AG09309 (cell line): ENCODE data around the gene SLC12A7.
"Not testable (repeated sequence)": the region's sequence is repeated elsewhere in the genome, so short reads cannot be mapped to it uniquely, and the experiment has no call there.

ENCODE experiments used
- DNase-seq: peaks from one replicate; pipeline ENCODE4 v3.0.0-alpha.2; 2010; ENCODE audit warnings: low read depth
- H3K4me3 ChIP-seq: 2 replicates; pipeline ENCODE4 v1.5.1; 2011; ENCODE audit warnings: mild to moderate bottlenecking, low read depth, low read length, moderate library complexity; ENCODE audit not compliant: control insufficient read depth
- TF ChIP-seq, protein P1 (sequence below): IDR thresholded peaks from 2 replicates; pipeline ENCODE4 v1.5.1; 2011; ENCODE audit warnings: mild to moderate bottlenecking, low read depth, low read length, inconsistent platforms; ENCODE audit not compliant: insufficient read depth, control insufficient read depth; ENCODE audit errors: missing control alignments

SLC12A7 gene

DNA sequence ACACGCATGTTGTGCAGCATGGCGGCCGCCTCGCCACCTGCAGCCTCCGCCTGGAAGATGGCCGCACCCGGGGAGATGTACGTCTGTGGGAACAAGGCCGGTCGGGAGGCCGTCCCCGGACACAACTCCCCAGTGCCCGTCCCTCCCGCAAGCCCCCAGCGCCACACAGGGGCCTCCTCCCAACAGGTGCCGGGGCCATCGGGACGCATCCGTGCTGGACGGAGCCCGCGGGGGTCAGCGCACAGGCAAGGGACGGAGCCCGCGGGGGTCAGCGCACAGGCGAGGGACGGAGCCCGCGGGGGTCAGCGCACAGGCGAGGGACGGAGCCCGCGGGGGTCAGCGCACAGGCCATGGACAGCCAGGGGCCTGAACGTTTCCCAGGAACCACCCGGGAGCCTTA lies 26.5 kb downstream of the SLC12A7 start:
- DNase-seq: no peak
- no peak overlapping the region for H3K4me3 ChIP-seq
- TF ChIP-seq, protein P1, sequence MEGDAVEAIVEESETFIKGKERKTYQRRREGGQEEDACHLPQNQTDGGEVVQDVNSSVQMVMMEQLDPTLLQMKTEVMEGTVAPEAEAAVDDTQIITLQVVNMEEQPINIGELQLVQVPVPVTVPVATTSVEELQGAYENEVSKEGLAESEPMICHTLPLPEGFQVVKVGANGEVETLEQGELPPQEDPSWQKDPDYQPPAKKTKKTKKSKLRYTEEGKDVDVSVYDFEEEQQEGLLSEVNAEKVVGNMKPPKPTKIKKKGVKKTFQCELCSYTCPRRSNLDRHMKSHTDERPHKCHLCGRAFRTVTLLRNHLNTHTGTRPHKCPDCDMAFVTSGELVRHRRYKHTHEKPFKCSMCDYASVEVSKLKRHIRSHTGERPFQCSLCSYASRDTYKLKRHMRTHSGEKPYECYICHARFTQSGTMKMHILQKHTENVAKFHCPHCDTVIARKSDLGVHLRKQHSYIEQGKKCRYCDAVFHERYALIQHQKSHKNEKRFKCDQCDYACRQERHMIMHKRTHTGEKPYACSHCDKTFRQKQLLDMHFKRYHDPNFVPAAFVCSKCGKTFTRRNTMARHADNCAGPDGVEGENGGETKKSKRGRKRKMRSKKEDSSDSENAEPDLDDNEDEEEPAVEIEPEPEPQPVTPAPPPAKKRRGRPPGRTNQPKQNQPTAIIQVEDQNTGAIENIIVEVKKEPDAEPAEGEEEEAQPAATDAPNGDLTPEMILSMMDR: no peak

- no peak for DNase-seq
- TF ChIP-seq, protein P1: no peak
- H3K4me3 ChIP-seq: no peak overlapping the region
Observed at GRCh38 chr5:1083823-1084605, 27.8 kb downstream of the SLC12A7 start.

GRCh38 chr5:1083026-1083425 lies 28.8 kb downstream of the SLC12A7 start:
- DNase-seq, H3K4me3 ChIP-seq: not testable (repeated sequence)

- TF ChIP-seq, protein P1: no peak
- DNase-seq: no peak
- H3K4me3 ChIP-seq: no peak overlapping the region
Observed at GRCh38 chr5:1081519-1081918, 30.3 kb downstream of the SLC12A7 start.

- no peak overlapping the region for H3K4me3 ChIP-seq
- TF ChIP-seq, protein P1: no peak
- no peak for DNase-seq
Observed at GRCh38 chr5:1080432-1080831, 31.4 kb downstream of the SLC12A7 start.

GRCh38 chr5:1079961-1080360 lies 31.9 kb downstream of the SLC12A7 start:
- no peak overlapping the region for H3K4me3 ChIP-seq
- TF ChIP-seq, protein P1: no peak
- no peak for DNase-seq

DNA sequence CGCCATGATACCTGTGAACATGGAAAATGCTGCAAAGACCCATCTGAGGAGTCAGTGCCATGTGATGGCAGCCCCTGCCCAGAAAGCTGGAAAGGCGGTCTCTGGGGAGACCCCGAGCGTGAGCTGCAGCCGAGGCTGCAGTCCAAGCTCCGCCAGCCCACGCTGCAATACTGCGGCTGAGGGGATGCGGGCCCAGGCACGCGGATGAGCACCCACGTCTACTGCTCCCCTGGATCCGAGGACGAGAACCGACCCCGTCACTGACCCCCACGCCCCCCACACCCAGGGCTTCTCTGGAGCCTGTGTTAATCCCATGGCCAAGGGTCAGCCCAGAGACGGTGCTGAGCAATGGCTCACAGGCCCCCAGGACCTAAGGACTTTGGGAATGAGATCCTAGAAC lies 32.4 kb downstream of the SLC12A7 start:
- H3K4me3 ChIP-seq: no peak overlapping the region
- TF ChIP-seq, protein P1: no peak
- DNase-seq: no peak
